Pulmonary artery endothelial cell (primary cell): ENCODE data around the gene TMEM108. TPM values are rescaled to one million over a fixed set of nuclear protein-coding genes. Genes with fewer than 3 reads are reported as not detected.

ENCODE experiments used
- DNase-seq: peaks from one replicate; pipeline ENCODE4 v3.0.0-alpha.2; 2011; ENCODE audit warnings: low read depth, low spot score
- total RNA-seq: library from RNA; depleted of rRNA; stranded (reverse); fragments of >200 nt; gene quantifications from 2 replicates; pipeline ENCODE4 v1.2.3, GENCODE V29; 2014

TMEM108 gene
- total RNA-seq, 1 donor from 2014 or later: 0.40 TPM

DNA sequence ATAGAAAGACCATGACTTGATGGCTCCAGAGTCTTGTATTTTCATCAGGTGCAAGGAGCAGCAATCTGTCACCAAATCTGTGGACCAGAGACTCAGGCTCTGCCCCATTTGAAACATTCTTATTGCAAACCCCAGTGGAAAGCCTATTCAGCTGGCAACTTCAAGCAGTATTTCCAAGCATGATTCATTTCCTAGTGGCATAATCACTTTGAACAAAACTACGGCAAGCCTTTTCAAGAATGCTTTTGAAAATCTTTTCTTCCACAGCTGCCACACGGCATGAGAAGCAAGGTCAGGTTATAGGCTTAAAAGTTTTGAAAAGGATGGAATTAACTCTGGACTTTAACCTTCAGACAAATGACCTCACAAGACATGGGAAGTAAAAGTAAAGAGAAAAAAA lies 239.6 kb downstream of the TMEM108 start:
- peak; percentile 11 for DNase-seq

GRCh38 chr3:133278260-133279043 lies 240.3 kb downstream of the TMEM108 start:
- DNase-seq: no peak

DNA sequence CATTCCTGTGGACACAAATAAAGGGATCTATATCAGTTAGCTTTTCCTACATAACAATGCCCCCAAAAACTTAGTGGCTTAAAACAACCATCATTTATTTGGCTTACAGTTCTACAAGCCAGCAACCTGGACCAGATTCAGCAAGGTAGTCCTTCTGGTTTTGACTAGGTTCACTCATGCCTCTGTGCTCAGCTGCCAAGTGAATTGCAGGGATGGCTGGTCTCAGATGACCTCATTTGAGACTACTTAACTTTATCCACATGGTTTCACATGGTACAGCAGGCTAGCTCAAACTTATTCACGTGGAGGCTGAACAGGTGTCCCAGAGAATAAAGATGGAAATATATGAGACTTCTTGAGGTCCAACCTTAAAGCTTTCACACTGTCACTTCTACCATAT lies 242.4 kb downstream of the TMEM108 start:
- no peak for DNase-seq

GRCh38 chr3:133282236-133282635 lies 244.0 kb downstream of the TMEM108 start:
- DNase-seq: no peak

DNA sequence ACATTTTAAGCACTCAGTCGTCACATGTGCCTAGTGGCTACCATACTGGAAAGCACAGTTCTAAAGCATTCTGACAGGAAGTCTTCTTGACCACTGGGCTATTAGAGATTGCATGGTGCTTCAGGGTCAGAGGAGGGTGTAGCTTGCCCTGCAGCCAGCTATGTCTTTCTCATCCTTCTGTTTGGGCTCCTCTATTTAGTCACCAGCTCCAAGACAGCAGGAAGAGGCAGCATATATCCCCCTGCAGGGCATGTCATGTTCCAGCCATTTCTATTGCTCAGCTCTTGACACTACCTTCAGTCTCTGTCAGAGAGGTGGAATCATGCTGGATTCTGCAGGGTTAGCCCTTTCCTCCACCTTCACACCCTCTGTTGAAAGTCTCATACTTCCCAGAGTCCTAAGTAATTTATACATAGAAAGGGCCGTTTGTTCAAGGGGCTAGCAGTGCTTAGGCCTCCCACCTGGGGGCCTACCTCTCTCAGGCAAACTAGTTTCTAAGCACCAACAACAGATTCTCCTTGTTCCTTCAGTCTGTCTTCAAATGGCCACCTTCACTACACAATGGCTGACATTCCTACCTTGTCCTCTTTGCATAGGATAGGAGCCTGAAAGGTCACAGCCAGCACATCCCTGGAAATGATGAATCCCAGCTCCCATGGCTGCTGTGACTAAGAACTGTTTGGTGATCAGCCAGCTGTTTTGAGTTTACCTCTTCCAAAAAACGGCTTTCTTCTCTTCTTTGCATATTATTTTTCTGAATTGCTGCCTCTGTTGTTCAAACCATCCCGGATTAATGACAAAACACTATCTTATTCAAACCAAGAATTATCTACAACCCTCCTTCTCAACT lies 246.0 kb downstream of the TMEM108 start:
- DNase-seq: no peak

GRCh38 chr3:133289322-133289721 lies 251.1 kb downstream of the TMEM108 start:
- no peak for DNase-seq

- no peak for DNase-seq
Measured at GRCh38 chr3:133292296-133292695, 254.1 kb downstream of the TMEM108 start.

GRCh38 chr3:133293397-133294110 lies 255.4 kb downstream of the TMEM108 start:
- no peak for DNase-seq

DNA sequence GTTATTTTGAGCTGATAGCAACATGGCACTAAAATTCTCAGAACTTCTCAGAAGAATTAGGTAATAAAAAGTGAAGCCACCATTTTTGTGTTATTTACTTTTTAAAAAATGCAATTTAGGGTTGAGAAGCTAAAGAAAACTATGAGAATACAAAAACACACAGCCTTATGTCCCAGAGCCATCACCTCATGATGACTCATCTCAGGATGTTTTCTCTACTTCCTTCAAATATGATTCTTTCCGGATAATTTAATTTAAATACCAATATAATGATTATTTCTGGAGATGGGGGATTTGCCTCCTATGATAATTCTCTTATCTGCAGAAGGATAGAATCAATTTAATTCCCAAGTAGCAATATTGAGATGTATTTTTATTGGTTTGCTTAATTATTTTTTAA lies 256.1 kb downstream of the TMEM108 start:
- DNase-seq: no peak

DNA sequence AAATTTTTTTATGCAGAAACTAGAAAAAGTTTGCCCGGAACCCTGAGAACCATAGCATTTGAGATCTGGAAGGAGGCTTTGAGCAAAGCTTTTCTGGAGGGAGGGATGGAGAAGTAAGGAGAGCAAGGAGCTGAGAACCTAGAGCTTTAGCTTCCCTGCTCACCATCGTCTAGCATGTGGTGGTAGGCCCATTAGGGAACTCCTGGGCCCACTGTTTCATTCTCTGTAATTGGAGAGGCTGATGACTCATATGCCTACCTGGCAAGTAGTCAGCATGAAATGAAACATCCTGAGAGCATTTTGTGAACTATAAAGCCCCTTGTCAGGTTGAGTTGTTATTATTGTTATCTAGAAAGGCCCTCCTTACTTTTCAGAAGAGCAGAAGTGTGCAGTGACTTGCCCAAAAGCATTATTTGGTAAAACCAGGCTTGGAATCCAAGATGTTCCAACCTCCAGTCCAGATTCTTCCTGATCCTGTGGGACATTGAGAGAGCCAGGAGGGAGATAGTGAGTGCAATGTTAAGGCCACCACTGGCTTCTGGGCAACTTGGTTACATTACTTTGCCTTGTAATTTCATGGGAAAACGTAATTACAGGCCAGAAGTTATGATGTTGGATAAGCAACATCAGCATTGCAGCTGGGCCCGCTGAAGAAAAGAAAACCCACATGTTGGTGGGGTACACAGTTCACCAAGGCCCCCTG lies 257.2 kb downstream of the TMEM108 start:
- no peak for DNase-seq

DNA sequence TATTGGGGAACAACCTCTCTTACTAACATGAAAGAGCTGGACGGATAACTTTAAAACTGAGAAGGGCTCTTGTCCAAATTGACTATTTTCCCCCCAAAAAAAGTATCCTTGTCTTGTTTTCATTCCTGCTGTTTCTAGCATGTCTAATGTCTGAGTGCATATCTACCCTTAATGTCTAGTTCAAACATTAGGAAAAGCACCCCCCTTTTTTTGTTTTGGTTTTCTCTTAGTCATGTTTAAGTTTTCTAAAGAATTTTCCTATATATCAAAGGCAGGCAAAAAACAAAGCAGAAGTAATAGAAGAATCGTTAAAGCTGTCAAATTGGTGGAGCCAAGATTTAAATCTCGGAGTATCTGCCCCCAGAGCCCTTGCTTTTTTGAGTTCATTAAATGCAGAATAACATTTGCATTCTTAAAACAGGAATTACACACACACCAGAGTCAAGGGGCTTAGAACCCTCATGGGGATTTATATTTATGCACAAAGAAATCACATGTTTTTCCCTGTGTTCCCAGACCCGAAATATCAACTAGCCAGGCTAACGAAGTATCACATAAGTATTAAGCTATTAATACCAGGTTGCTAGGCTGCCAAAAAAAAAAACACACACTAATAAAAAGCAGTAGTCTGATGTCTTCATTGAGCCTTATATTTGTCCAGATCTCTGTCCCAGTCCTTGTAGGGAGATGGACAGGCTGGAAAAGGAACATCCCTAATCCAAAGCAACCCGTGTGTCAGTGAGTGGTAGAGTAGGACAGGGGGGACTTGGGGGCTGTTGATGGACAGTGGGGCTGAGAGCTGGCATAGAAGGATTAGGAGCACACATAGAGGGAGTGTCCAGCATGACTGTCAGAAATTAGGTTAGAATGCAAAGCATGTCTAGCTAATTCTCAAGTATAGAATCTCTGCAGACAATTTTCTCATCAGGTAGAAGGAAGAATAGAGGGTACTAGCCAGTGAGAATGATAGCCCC lies 258.0 kb downstream of the TMEM108 start:
- DNase-seq: no peak

- DNase-seq: no peak
Measured at GRCh38 chr3:133296981-133297380, 258.8 kb downstream of the TMEM108 start.

DNA sequence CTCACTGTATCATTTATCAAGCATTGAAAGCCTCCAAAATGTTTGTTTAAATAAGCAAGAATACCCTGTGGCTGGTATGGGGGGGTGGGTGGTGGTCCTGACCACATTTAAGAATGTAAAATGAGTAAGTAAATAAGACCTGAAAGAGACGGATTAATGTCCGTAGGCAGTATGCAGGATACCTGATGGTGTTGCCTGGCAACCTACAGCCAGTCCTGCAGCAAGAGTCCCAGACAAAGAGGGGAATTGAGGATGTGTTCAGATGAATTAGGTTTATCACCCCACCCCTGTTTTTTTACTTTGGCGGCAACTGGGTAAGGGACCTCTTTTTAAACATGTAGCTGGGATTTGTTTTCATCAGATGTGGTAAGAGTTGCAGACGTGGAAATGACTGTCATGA lies 261.9 kb downstream of the TMEM108 start:
- no peak for DNase-seq

GRCh38 chr3:133301194-133301593 lies 263.0 kb downstream of the TMEM108 start:
- DNase-seq: no peak

GRCh38 chr3:133301731-133302130 lies 263.5 kb downstream of the TMEM108 start:
- DNase-seq: no peak

DNA sequence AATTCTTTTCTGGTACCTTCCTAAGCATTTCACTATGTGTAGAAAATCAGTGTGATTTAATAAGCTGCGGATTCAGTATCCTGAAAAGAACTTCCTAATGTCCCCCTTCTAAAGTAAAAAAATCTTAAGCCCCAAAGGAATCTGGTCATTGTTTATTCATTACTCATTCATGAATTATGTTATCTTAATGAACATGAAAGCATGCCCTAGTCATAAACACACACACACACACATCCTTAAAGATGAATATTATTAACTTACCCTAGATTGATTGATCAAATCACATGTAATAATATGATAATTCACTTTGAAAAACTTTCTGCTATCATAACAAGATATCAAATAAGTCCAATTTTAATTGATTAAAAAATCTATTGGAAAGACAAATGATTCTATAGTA lies 265.2 kb downstream of the TMEM108 start:
- no peak for DNase-seq

- DNase-seq: no peak
Measured at GRCh38 chr3:133317866-133318265, 279.7 kb downstream of the TMEM108 start.

DNA sequence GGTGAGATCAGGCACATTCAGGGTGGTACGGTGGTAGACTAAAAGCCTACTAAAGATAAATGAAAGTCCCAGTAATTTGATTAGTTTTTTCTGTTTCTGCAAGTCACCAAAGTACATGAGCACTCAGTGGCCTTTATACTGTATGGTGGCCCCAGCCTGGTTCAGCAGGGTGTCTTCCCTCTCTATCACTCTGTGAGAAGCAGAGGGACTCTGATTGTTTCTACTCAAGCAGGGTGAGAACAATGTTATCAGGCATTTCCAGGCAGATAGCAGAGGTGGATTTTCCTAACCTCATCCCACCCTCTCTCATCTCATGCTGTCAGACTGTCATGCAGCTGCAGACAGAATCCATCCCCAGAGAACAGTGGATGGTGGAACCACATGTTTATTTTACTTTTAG lies 290.2 kb downstream of the TMEM108 start:
- no peak for DNase-seq

DNA sequence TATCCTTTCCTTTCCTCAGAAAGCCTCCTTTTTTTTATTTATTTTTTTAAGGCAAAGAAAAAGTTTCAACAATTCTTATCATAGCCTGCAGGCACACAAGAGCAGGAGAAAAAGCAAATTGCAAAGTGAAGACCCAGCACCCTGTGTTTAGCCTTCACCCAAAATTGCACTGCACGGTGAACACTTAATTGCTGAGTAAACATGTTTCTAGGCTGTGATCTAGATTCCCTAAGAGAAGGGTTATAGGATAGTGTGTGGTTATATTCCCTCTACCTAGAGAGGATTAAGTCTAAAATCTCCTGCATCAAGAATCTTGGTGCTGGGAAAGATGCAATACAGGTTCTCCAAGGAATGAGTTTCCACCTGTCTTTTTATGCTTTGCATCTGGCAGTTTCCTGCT lies 291.4 kb downstream of the TMEM108 start:
- DNase-seq: no peak

GRCh38 chr3:133330065-133330464 lies 291.9 kb downstream of the TMEM108 start:
- DNase-seq: no peak
